ENCODE measurements around the gene TBX18.

DNA sequence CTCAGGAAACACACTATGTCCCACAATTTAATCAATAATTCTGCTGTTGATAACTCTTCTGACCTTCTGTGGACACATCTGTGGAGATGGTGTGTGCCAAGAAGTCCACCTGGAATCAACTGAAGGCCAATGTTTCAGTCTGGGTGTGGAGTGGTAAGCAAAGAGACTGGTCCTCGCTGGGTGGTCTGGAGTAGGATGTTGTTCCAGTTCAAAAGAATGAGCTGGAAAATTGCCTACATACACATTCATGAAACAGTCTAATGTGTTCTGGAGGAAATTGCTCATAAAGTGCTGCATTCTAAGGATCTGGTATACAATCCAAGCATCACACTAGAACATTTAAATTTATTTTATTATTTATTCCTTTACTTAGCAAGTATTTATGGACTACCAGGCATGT, 33.9 kb upstream of the TBX18 start:
- TF ChIP-seq, protein P1, sequence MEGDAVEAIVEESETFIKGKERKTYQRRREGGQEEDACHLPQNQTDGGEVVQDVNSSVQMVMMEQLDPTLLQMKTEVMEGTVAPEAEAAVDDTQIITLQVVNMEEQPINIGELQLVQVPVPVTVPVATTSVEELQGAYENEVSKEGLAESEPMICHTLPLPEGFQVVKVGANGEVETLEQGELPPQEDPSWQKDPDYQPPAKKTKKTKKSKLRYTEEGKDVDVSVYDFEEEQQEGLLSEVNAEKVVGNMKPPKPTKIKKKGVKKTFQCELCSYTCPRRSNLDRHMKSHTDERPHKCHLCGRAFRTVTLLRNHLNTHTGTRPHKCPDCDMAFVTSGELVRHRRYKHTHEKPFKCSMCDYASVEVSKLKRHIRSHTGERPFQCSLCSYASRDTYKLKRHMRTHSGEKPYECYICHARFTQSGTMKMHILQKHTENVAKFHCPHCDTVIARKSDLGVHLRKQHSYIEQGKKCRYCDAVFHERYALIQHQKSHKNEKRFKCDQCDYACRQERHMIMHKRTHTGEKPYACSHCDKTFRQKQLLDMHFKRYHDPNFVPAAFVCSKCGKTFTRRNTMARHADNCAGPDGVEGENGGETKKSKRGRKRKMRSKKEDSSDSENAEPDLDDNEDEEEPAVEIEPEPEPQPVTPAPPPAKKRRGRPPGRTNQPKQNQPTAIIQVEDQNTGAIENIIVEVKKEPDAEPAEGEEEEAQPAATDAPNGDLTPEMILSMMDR (conservative IDR thresholded peaks at IDR 0.05; ENCODE audit: low read length): no peak
- no peak for TF ChIP-seq EZH2phosphoT487 (IDR thresholded peaks at IDR 0.05; ENCODE audit: borderline replicate concordance, low read depth, low read length)
